GM06990 (cell line): ENCODE data around the gene STKLD1.

ENCODE experiments used
- DNase-seq: peaks from one replicate; pipeline ENCODE4 v3.0.0-alpha.2; 2011; ENCODE audit not compliant: insufficient read length; ENCODE audit errors: extremely low read depth
- H3K27me3 ChIP-seq: replicated peaks from 2 replicates; pipeline ENCODE4 v1.6.0; 2011; ENCODE audit warnings: low read length; ENCODE audit not compliant: control insufficient read depth, insufficient read depth
- H3K36me3 ChIP-seq: 2 replicates; pipeline ENCODE4 v1.5.1; 2011; ENCODE audit warnings: low read length; ENCODE audit not compliant: control insufficient read depth, insufficient read depth
- H3K4me3 ChIP-seq: replicated peaks from 2 replicates; pipeline ENCODE4 v1.5.1; 2011; ENCODE audit warnings: low read depth, mild to moderate bottlenecking, control low read depth, low read length
- CTCF ChIP-seq: IDR thresholded peaks from 2 replicates; pipeline ENCODE4 v1.5.1; 2011; ENCODE audit warnings: low read length, control low read depth, mild to moderate bottlenecking, inconsistent platforms; ENCODE audit not compliant: insufficient read depth, poor library complexity, severe bottlenecking

The STKLD1 gene

GRCh38 chr9:133382507-133383141 is 6.5 kb downstream of the STKLD1 start:
- no peak for TF ChIP-seq CTCF
- Histone ChIP-seq H3K27me3 (no peaks in the 10 kb centered on the region; the same call in 1 of the 2 replicates), H3K36me3 (no peaks in the 10 kb centered on the region), H3K4me3 (no peak overlapping the region)
- DNase-seq, result no peak

- no peak overlapping the region for H3K4me3 ChIP-seq
- no peaks in the 10 kb centered on the region; the same call in 1 of the 2 replicates for H3K27me3 ChIP-seq
- H3K36me3 ChIP-seq, result no peaks in the 10 kb centered on the region
- DNase-seq, result no peak
- TF ChIP-seq CTCF, result no peak
Measured at GRCh38 chr9:133383438-133383837, 7.3 kb downstream of the STKLD1 start.

- no peaks in the 10 kb centered on the region; the same call in 1 of the 2 replicates for H3K27me3 ChIP-seq
- H3K36me3 ChIP-seq, result no peaks in the 10 kb centered on the region
- TF ChIP-seq CTCF, result no peak
- no peak for DNase-seq
- H3K4me3 ChIP-seq, result no peak overlapping the region
Measured at GRCh38 chr9:133384736-133385321, 8.7 kb downstream of the STKLD1 start.

GRCh38 chr9:133385452-133385851 is 9.3 kb downstream of the STKLD1 start:
- H3K27me3 ChIP-seq, result no peaks in the 10 kb centered on the region; the same call in 1 of the 2 replicates

GRCh38 chr9:133386338-133386737 is 10.2 kb downstream of the STKLD1 start:
- no peaks in the 10 kb centered on the region; the same call in 1 of the 2 replicates for H3K27me3 ChIP-seq
- no peak overlapping the region for H3K4me3 ChIP-seq
- TF ChIP-seq CTCF, result no peak
- DNase-seq, result no peak
- H3K36me3 ChIP-seq, result no peaks in the 10 kb centered on the region

More at GRCh38 chr9:133385452-133385851, 9.3 kb downstream of the STKLD1 start:
- Histone ChIP-seq H3K4me3 (no peak overlapping the region), H3K36me3 (no peaks in the 10 kb centered on the region)
- DNase-seq, result no peak
- TF ChIP-seq CTCF, result no peak

GRCh38 chr9:133387680-133388079 is 11.5 kb downstream of the STKLD1 start:
- no peak for DNase-seq
- TF ChIP-seq CTCF, result no peak
- no peaks in the 10 kb centered on the region; the same call in 1 of the 2 replicates for H3K27me3 ChIP-seq
- H3K36me3 ChIP-seq, result no peaks in the 10 kb centered on the region
- H3K4me3 ChIP-seq, result no peak overlapping the region
